Ammon's horn (tissue), 1 donor: ENCODE results near the gene TOX2.
A peak's percentile ranks its signal among the peaks of the same experiment; 100 is the strongest.

Experiments used
- DNase-seq: peaks from one replicate; pipeline ENCODE4 v3.0.0-alpha.2; 2016; ENCODE audit warnings: low spot score

Gene TOX2

GRCh38 chr20:44001667-44002596 is 87.3 kb downstream of the TOX2 start:
- DNase-seq, result no peak

DNA sequence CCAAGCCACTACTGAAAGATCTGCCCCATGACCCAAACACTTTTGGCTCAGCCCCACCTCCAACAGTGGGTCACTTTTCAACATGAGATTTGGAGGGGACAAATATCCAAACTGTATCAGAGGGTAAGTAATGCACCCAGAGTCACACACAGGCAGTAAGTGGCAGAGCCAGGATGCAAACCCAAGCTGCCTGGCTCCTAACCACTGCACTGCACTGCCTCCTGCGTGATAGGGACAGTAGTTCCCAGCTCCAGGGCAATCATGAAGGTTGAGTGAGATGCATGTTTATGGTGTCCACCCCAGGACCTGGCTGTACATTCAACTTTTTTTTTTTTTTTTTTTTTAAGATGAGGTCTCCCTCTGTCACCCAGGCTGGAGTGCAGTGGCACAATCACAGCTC is 88.2 kb downstream of the TOX2 start:
- DNase-seq, result no peak

- no peak for DNase-seq
Observed at GRCh38 chr20:44003609-44004008, 89.0 kb downstream of the TOX2 start.

- DNase-seq, result no peak
Observed at GRCh38 chr20:44004306-44004915, 89.8 kb downstream of the TOX2 start.

DNA sequence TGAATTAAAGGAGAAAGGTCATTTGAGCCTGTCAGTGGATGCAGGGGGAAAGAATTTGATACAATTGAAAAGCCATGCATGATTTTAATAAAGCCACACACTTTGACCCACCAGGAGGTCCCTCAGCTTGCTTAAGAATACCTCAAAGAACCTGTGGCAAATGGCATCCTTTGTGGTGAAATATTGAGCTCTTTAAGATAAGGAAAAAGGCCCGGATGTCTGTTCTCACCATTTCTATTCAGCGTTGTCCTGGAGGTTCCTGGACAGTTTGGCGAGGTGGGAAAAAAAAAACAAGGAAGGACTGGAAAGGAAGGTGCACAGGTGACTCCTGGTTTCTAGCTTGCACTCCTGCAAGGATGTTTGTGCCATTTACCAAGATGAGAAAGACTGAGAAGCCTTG is 91.0 kb downstream of the TOX2 start:
- DNase-seq, result no peak

DNA sequence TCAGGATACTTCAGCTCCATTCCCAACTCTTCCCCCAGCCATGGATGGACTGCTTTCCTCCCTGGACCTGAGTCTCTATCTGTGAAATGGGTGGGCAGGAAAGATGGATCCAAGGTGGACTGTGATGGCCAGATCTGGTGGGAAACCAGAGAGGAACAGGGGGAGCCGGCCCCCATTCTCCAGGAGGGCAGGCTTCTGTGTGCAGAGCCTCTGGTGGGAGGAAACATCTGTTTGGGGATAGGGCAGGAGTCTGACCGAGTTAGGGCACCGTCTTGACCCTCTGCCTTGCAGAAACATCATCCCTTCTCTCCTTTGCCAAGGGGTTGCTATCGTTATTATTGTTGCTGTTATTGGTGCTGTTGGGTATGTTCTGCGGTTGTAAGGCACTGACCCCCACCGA is 91.5 kb downstream of the TOX2 start:
- DNase-seq, result no peak

- no peak for DNase-seq
Observed at GRCh38 chr20:44006578-44006977, 91.9 kb downstream of the TOX2 start.

GRCh38 chr20:44008806-44009678 is 94.4 kb downstream of the TOX2 start:
- no peak for DNase-seq

GRCh38 chr20:44009679-44009992 is 95.0 kb downstream of the TOX2 start:
- DNase-seq, result no peak

- no peak for DNase-seq
Observed at GRCh38 chr20:44010162-44010704, 95.6 kb downstream of the TOX2 start.

DNA sequence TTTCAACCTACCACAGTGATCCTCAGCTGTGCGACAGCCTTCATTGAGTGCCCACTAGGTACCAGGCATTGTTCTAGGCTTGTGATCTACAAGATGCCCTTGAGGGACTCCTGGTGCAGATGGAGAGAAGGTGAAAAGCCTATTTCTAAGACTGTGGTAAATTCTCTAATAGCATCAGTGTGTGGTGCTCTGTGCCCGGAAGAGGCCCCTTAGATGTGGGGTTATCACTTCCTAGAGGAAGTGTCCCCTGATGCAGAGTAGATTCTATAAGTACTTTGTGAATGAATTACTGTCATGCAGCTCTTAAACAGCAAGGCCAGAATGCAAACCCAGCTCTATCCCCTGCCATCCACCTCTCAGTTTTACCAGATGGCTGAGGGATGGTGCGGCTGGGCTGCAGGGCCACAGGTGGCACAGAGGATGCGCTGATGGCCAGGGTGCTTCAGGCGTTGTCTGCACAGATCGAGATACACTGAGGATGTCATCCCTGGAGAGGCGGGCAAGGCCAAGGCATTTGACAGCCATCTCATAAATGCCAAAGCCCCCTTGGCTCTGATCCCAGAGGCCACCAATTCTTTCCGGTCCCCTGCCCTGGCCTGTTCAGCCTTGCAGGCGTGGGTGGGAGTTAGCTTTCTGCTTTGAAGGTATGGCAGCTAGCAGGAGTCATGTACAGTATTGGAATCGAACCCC is 96.7 kb downstream of the TOX2 start:
- DNase-seq, result no peak

DNA sequence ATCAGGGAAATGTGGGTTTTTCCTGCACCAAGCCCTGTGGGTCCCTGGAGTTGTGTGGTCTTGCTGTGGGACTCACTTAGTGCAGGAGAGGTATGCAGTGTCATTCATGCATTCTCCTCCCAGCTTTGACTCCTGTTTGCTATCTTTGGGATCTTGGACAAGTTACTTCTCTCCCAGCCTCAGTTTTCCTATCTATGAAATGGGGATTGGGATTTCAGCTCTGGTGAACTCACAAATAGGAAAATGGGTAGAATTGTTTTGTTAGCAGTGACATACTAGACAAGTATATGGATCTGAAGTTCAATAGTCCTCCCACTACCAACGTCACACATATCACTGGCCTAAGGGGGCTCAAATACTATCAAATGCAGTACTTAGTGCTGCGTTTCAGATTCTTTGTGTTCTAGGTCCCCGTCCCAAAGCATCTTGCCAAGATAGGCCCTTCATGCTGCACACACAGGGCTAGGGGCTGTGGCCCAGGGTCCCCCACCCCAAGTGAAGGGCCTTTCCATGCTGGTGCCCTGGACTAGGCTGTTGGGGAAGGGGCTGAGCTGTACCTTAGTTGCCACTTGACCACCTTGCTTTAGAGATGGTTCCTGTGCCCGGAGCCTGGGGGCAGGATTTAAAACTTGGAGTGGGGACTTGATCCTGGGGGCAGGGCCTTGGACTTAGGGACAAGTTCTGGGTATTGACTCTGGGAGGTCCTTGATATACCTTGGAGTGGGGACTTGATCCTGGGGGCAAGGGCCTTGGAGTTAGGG is 98.0 kb downstream of the TOX2 start:
- DNase-seq, result no peak

DNA sequence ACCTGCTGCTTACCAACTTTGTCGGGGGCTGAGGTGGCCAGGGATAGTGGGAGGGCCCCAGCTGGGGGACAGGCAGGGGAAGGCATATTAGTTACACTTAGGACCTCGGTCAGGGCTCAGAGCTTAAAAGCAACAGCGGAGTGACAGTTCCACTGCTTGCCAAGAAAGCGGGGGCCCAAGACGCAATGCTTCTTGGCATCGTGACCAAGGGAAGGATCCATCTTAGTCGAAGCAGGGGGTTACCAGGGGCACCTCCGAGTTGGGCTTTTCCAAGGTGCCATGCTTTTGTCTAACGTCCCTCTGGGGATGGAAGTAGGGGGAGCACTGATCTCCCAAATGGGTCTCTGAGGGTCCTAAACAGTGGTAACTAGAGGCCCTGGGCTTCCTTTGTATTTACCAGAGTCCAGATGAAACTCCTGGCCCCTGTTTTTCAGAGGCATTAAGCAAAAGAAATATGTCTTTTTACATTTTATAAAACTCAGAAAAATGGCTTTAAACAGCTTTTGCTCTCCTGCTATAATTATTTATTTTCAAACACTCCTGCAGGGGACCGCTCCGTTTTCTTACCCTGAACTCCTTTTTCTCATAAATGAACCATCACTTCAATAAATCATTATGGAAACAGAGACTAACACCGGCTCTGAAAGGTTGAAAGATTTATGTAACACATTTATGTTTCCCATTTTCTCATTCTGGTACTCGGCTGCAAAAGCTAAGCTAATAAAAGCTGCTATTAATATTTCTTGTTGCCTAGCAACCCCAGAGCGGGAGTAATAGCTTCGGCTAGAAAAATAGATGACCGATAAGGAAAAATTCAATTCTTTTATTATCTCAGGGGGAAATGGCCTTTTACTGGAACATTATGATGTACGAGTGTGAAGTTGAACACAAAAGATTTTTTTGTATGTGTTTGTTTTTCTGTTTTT is 100.4 kb downstream of the TOX2 start:
- peak; percentile 28 for DNase-seq

- DNase-seq, result no peak
Observed at GRCh38 chr20:44015733-44016103, 101.1 kb downstream of the TOX2 start.

DNA sequence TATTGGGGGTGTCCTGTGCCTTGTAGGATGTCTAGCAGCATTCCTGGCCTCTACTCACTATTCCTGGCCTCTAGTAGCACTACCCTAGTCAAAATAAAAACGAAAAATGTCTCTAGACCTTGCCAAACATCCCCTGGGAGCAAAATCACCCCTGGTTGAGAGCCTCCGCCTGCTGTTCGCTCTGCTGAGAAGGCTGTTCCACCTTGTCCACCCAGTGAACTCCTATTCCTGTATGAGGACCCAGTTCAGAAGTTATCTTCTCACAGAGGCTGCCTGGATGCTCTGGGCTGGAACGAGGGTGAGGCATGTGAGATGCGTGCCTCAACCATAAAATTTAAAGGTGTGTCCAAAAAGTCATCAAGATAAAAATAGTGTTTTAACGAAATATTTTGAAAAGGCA is 101.9 kb downstream of the TOX2 start:
- DNase-seq, result no peak

GRCh38 chr20:44017211-44017610 is 102.6 kb downstream of the TOX2 start:
- DNase-seq, result no peak

GRCh38 chr20:44017905-44018258 is 103.2 kb downstream of the TOX2 start:
- DNase-seq, result no peak

DNA sequence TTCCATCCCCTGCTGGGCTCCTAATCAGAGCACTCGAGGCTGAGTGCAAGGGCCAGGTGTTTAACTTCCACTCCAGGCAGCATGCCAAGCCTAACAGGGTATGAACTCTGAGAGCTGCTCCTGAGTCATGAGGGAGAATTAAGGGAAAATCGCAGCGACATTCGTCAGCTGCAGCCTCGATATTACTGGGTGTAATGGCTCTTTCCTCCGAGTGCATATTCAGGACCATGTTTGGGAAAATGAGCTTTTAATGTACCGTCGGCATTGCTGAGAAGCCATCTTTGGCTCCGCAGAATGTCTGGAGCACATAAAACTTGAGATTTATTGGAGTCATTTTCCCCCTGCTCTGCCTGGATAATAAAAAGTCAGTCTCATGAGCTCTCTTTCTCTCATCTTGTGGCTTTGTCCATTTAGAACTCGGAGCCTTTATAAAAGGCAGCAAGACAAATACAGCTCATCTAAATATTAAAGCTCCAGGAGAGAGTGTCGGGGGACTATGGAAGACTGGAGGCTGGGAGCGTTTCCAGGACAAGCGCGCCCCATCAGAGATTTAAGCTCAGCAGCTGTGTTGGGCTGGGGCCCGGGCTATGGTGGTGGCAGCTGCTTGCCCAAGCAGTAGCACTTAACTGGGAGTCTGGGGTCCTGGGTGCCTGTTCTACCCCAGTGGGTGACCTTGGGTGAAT is 103.7 kb downstream of the TOX2 start:
- peak; percentile 22 for DNase-seq

DNA sequence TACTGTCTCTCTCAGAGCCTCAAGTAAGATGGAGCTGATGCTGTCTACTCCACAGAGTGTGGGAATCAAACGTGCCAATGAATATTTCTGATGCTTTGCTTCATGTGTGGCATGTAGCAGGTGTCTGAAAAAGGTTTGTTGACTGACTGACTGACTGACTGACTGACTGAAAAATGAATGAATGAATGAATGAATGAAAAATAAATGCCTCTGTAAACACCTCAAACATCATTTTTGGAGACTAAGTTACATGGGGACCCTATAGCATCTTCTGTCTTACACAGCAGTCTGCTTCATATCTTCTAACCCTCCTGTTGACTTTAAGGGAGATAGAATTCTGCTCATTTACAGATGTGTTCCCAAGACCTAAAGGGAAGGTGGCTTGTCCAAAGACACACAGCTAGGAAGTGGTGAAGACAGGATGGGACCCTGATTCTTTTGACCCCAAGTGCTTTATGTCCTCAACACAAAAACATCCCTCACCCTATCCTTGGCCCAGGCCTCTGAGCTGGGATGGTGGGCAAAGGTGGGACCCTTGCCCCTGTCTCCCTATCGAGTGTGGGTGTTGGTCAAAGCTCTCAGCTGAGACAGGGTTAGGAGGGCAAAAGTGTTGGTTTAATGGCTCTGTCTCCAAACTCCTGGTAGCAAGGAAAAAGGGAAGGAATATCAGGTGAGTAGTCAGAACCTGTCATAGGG is 104.4 kb downstream of the TOX2 start:
- DNase-seq, result no peak
